ENCODE data around the gene SSR3.
"Not testable (repeated sequence)": the region's sequence is repeated elsewhere in the genome, so short reads cannot be mapped to it uniquely, and the experiment has no call there.

SSR3 gene

GRCh38 chr3:156575641-156576040 is 20.7 kb upstream of the SSR3 start:
- DNase-seq = no peak

GRCh38 chr3:156569881-156570280 is 15.0 kb upstream of the SSR3 start:
- not testable (repeated sequence) for DNase-seq

GRCh38 chr3:156569016-156569415 is 14.1 kb upstream of the SSR3 start:
- not testable (repeated sequence) for DNase-seq

GRCh38 chr3:156563900-156564682 is 9.2 kb upstream of the SSR3 start:
- DNase-seq = no peak

GRCh38 chr3:156562486-156562885 is 7.6 kb upstream of the SSR3 start:
- DNase-seq = not testable (repeated sequence)

- DNase-seq = no peak
These were observed 6.6 kb upstream of the SSR3 start for GRCh38 chr3:156561533-156561932.

- DNase-seq = no peak
These were observed 4.4 kb upstream of the SSR3 start for GRCh38 chr3:156559321-156559720.

GRCh38 chr3:156558389-156558788 is 3.5 kb upstream of the SSR3 start:
- DNase-seq = no peak

GRCh38 chr3:156554515-156554841 is 439 bp downstream of the SSR3 start:
- no peak for DNase-seq

- no peak for DNase-seq
These were observed 1.1 kb downstream of the SSR3 start for GRCh38 chr3:156553705-156554356.

- no peak for DNase-seq
These were observed 1.9 kb downstream of the SSR3 start for GRCh38 chr3:156552973-156553372.

- DNase-seq = no peak
These were observed 3.2 kb downstream of the SSR3 start for GRCh38 chr3:156551746-156552145.

- DNase-seq = no peak
These were observed 3.7 kb downstream of the SSR3 start for GRCh38 chr3:156551261-156551660.

GRCh38 chr3:156548902-156549301 is 6.0 kb downstream of the SSR3 start:
- DNase-seq = no peak

- no peak for DNase-seq
These were observed 6.8 kb downstream of the SSR3 start for GRCh38 chr3:156548041-156548687.

- no peak for DNase-seq
These were observed 7.3 kb downstream of the SSR3 start for GRCh38 chr3:156547637-156548036.

GRCh38 chr3:156543043-156543555 is 11.8 kb downstream of the SSR3 start:
- DNase-seq = no peak

GRCh38 chr3:156542101-156543042 is 12.5 kb downstream of the SSR3 start:
- no peak for DNase-seq

- no peak for DNase-seq
These were observed 15.1 kb downstream of the SSR3 start for GRCh38 chr3:156539802-156540201.

- no peak for DNase-seq
These were observed 15.9 kb downstream of the SSR3 start for GRCh38 chr3:156539051-156539450.

- no peak for DNase-seq
These were observed 18.2 kb downstream of the SSR3 start for GRCh38 chr3:156536524-156537316.

- no peak for DNase-seq
These were observed 19.1 kb downstream of the SSR3 start for GRCh38 chr3:156535798-156536197.
